Right lobe of liver (tissue), 6 donors: ENCODE measurements around the gene RAB3IP. TPM values are rescaled to one million over a fixed set of nuclear protein-coding genes. Genes with fewer than 3 reads are reported as not detected.
"Not testable (repeated sequence)": the region's sequence is repeated elsewhere in the genome, so short reads cannot be mapped to it uniquely, and the experiment has no call there.

Source experiments
- ATAC-seq, 4 donors: fragments of 200-7000 bp; cut with Tn5 transposase; one replicate each; pipeline ENCODE4 v1.9.1; 2020; ENCODE audit warnings: mild to moderate bottlenecking in 4 of 4, moderate library complexity in 4 of 4
- DNase-seq, 3 donors: peaks; one replicate each; pipeline ENCODE4 v3.0.0-alpha.2; 2020
- H3K27ac ChIP-seq, 3 donors: fragments of 200-600 bp; one replicate each; pipeline ENCODE4 v1.8.0; 2022
- H3K27me3 ChIP-seq, 2 donors: fragments of 200-600 bp; one replicate each; pipeline ENCODE4 v1.8.0; 2022
- H3K36me3 ChIP-seq, 4 donors: fragments of 200-600 bp; sonication (generic) in 1 of 4; one replicate each; pipeline versions ENCODE4 v1.5.1 to v1.8.0; 2017 to 2022; ENCODE audit warnings: control low read depth in 1 of 4
- H3K4me1 ChIP-seq, 4 donors: fragments of 200-600 bp; sonication (generic) in 1 of 4; one replicate each; pipeline versions ENCODE4 v1.5.1 to v1.8.0; 2017 to 2022; ENCODE audit warnings: control low read depth in 1 of 4
- H3K4me3 ChIP-seq, 3 donors: fragments of 200-600 bp; one replicate each; pipeline ENCODE4 v1.8.0; 2022
- H3K9me3 ChIP-seq, 4 donors: fragments of 200-600 bp; sonication (generic) in 1 of 4; one replicate each; pipeline versions ENCODE4 v1.5.1 to v1.8.0; 2017 to 2022; ENCODE audit warnings: control low read depth in 1 of 4
- POLR2A ChIP-seq: fragments of 450-650 bp; IDR thresholded peaks from one replicate; pipeline ENCODE4 v1.6.1; 2017; ENCODE audit warnings: antibody characterized with exemption, mild to moderate bottlenecking
- WGBS: methylation state at CpG from one replicate; pipeline ENCODE4 v1.1.6; 2018; ENCODE audit warnings: low coverage, low lambda C conversion rate; ENCODE audit not compliant: insufficient coverage; ENCODE audit errors: missing lambda C conversion rate; 5-methylcytosine and 5-hydroxymethylcytosine counted together
- intact Hi-C, 2 donors: fragments of 100-400 bp; cut with DNase I; formaldehyde crosslinking; loops; one replicate each; pipeline versions ENCODE4 v1.11.2 to v1.14.1; 2022
- total RNA-seq, 6 experiments: library from RNA; depleted of rRNA in 2 of 6; stranded (reverse); fragments of >200 nt in 2 of 6; fragmentation: NEBNext Ultra II Directional in 3 of 6; extraction: Animal tissue kit (Norgen Biotek cat#: 25700) in 3 of 6; gene quantifications; one replicate each; pipeline versions ENCODE4 v1.1.0 to v1.2.4, GENCODE V29; 2016 to 2023
- TF ChIP-seq, protein P1 (sequence below), 4 donors: fragments of 200-600 bp in 3 of 4; fragments of 450-650 bp in 1 of 4; IDR thresholded peaks; one replicate each; pipeline versions ENCODE4 v1.5.1 to v1.8.0; 2016 to 2022; ENCODE audit warnings: antibody characterized with exemption in 4 of 4, mild to moderate bottlenecking in 2 of 4
- donor health status: DM: no; HTN: yes; CAD: no.
- donor health status: DM: no; HTN: no; CAD: no.
- donor health status: DM: no; HTN: no; CAD: no.
- donor health status: DM: no; HTN: yes; CAD: no.
- donor health status: DM: no; HTN: yes; CAD: no.

The RAB3IP gene
- total RNA-seq, 6 experiments from 2014 or later, result 13.8 to 16.7 (median 14.5) TPM

DNA sequence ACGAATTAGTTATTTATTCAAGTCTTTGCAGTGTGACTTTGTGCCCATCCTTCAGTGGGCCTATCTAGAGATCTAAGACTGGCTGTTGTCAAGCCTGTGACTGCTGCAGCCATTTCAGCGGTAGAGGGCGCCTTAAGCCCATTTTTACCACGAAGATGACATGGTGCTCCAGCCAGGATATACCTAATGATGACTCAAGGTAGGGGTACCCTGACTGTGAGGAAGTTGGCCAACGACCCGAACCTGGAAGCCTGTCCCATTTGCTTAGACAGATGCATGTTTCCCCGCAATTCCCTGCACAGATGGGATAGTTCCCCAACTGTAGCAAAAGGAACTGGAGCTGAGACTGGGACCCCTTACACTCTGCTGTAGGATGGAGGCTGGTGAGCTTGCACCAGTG, 41.3 kb downstream of the RAB3IP start:
- peak; percentile 14 to 42 (median 40) for ATAC-seq
- Histone ChIP-seq H3K4me1 (no peaks in the 10 kb centered on the region), H3K9me3 (no peaks in the 10 kb centered on the region), H3K27me3 (no peaks in the 10 kb centered on the region), H3K27ac (no peak overlapping the region), H3K36me3 (no peaks in the 10 kb centered on the region), H3K4me3 (no peak overlapping the region)
- no peak for DNase-seq
- intact Hi-C loops, result no loop called here
- WGBS, result 41% methylated on average over 3 of the region's 7 CpGs
- no peak for TF ChIP-seq POLR2A
- TF ChIP-seq, protein P1, sequence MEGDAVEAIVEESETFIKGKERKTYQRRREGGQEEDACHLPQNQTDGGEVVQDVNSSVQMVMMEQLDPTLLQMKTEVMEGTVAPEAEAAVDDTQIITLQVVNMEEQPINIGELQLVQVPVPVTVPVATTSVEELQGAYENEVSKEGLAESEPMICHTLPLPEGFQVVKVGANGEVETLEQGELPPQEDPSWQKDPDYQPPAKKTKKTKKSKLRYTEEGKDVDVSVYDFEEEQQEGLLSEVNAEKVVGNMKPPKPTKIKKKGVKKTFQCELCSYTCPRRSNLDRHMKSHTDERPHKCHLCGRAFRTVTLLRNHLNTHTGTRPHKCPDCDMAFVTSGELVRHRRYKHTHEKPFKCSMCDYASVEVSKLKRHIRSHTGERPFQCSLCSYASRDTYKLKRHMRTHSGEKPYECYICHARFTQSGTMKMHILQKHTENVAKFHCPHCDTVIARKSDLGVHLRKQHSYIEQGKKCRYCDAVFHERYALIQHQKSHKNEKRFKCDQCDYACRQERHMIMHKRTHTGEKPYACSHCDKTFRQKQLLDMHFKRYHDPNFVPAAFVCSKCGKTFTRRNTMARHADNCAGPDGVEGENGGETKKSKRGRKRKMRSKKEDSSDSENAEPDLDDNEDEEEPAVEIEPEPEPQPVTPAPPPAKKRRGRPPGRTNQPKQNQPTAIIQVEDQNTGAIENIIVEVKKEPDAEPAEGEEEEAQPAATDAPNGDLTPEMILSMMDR (IDR thresholded peaks at IDR 0.05), result peak; percentile 16 to 41 (median 28)

DNA sequence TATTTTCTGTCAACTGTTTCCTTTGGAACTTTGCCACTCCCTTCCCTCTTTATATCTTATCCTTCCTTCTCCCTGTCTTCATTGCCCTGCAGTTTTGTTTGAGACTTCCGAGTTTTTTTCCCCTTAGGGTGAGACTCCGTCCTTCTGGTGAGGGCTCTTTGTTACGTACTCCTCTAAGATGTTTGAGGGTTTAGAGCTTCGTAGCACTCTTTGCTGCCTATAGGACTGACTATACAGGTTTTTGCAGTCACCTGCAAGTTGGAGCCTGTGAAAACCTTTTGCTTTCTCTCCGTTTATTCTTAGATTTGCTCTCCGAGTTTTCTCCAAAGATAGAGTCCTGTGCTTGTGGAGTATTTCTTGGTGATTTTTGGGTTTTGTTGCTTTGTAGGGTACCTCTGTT, 44.7 kb downstream of the RAB3IP start:
- ATAC-seq (no peak), DNase-seq (no peak)
- Histone ChIP-seq H3K36me3 (no peaks in the 10 kb centered on the region), H3K9me3 (no peaks in the 10 kb centered on the region), H3K27ac (no peak overlapping the region), H3K4me1 (no peaks in the 10 kb centered on the region), H3K4me3 (no peak overlapping the region), H3K27me3 (no peaks in the 10 kb centered on the region)
- WGBS, result 84% methylated on average over 4 of the region's 6 CpGs
- TF ChIP-seq, protein P1 (IDR thresholded peaks at IDR 0.05), result no peak
- no peak for TF ChIP-seq POLR2A
- intact Hi-C loops, result no loop called here

DNA sequence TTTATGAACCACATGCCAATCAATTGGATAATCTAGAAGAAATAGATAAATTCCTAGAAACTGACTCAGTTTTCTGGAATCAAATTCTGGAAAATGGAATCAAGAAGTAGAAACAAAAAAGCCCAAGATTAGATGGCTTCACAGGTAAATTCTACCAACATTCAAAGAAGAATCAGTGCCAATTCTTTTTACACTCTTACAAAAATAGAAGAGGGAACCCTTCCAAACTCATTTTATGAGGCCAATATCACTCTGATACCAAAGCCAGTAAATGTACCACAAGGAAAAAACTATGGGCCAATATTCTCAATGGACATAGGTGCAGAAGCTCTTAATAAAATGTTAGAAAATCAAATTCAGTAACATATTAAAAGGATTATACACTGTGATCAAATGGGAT, 50.7 kb downstream of the RAB3IP start:
- Histone ChIP-seq H3K27ac (no peak overlapping the region), H3K9me3 (no peaks in the 10 kb centered on the region), H3K4me3 (no peak overlapping the region), H3K4me1 (no peaks in the 10 kb centered on the region), H3K36me3 (no peaks in the 10 kb centered on the region), H3K27me3 (no peaks in the 10 kb centered on the region)
- ATAC-seq, result no peak
- intact Hi-C loops, result no loop called here
- TF ChIP-seq POLR2A, result no peak
- TF ChIP-seq, protein P1 (IDR thresholded peaks at IDR 0.05), result no peak
- no peak for DNase-seq

DNA sequence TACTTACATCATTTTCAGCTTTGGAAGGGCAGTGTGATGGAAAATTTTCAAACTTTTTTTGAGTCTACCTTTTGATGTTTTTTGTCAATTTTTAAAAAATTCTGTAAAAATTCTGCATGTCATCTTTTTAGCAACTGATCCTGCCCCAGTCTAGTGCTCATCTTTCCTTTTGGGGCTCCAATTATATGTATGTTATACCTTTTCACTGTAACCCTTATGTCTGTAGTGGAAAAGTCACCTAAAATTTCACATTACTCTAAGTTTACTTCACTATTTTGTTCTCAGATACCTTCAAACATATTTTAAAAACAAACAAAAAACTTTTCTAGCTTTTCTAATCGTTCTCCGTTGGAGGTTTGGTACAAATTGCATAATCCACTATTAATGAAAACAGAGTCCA, 53.9 kb downstream of the RAB3IP start:
- WGBS, result 77% methylated on average over 2 of the region's 2 CpGs
- TF ChIP-seq, protein P1 (IDR thresholded peaks at IDR 0.05), result no peak
- no peak for TF ChIP-seq POLR2A
- no peaks in the 10 kb centered on the region for H3K4me1 ChIP-seq
- H3K27me3 ChIP-seq, result no peaks in the 10 kb centered on the region
- DNase-seq, result no peak
- intact Hi-C loops, result no loop called here
- H3K9me3 ChIP-seq, result no peaks in the 10 kb centered on the region
- H3K4me3 ChIP-seq, result no peak overlapping the region
- no peak overlapping the region for H3K27ac ChIP-seq
- H3K36me3 ChIP-seq, result peaks cover 0 to 4% (median 0%) of the 10 kb centered on the region in 4 donors
- ATAC-seq, result no peak

DNA sequence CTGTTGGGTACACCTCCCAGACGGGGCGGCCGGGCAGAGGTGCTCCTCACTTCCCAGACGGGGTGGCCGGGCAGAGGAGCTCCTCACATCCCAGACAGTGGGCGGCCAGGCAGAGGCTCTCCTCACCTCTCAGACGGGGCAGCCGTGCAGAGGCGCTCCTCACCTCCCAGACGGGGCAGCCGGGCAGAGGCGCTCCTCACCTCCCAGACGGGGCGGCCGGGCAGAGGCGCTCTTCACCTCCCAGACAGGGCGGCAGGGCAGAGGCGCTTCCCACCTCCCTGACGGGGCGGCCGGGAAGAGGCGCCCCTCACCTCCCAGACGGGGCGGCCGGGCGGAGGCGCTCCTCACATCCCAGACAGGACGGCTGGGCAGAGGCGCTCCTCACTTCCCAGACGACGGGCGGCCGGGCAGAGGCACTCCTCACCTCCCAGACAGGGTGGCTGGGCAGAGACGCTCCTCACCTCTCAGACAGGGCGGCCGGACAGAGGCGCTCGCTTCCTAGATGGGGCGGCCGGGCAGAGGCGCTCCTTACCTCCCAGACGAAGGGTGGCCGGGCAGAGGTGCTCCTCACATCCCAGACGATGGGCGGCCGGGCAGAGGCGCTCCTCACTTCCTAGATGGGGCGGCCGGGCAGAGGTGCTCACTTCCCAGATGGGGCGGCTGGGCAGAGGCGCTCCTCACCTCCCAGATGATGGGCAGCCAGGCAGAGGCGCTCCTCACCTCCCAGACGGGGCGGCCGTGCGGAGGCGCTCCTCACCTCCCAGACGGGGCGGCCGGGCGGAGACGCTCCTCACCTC, 68.6 kb downstream of the RAB3IP start:
- H3K9me3 ChIP-seq, H3K36me3 ChIP-seq, H3K4me1 ChIP-seq, H3K27me3 ChIP-seq, ATAC-seq, intact Hi-C loops, H3K27ac ChIP-seq, H3K4me3 ChIP-seq: not testable (repeated sequence)
- peak in 1 of 3 donors; percentile 17 for DNase-seq
- 60% methylated on average over 3 of the region's 62 CpGs for WGBS
